GM12878 (cell line): Measurements from ENCODE around the gene MRPL22. TPM values are rescaled to one million over a fixed set of nuclear protein-coding genes. Genes with fewer than 3 reads are reported as not detected.

Experiments
- ASH2L ChIP-seq: fragments of 300-600, 200-600 bp; sonication (generic); IDR thresholded peaks from 2 replicates; pipeline ENCODE4 v1.6.1; 2017; ENCODE audit warnings: low read depth, mild to moderate bottlenecking, borderline replicate concordance
- CHD4 ChIP-seq: fragments of 200-600 bp; sonication (generic); IDR thresholded peaks from 2 replicates; pipeline ENCODE4 v1.6.1; 2016; ENCODE audit warnings: mild to moderate bottlenecking
- ESRRA ChIP-seq: IDR thresholded peaks from 2 replicates; pipeline ENCODE4 v1.6.1; 2012; ENCODE audit warnings: mild to moderate bottlenecking, low read length, improper control_type of control experiment
- IRF5 ChIP-seq: fragments of 450-650 bp; IDR thresholded peaks from 2 replicates; pipeline ENCODE4 v1.6.1; 2017; ENCODE audit warnings: borderline replicate concordance
- LARP7 ChIP-seq: fragments of 450-650 bp; IDR thresholded peaks from 2 replicates; pipeline ENCODE4 v1.6.1; 2017; ENCODE audit warnings: mild to moderate bottlenecking
- MYC ChIP-seq: IDR thresholded peaks from 2 replicates; pipeline ENCODE4 v1.6.1; 2011; ENCODE audit warnings: mild to moderate bottlenecking, low read length, moderate library complexity, inconsistent platforms; ENCODE audit not compliant: insufficient read depth, insufficient replicate concordance, insufficient read length, severe bottlenecking
- NFXL1 ChIP-seq: fragments of 450-650 bp; IDR thresholded peaks from 2 replicates; pipeline ENCODE4 v1.6.1; 2017; ENCODE audit warnings: antibody characterized with exemption, mild to moderate bottlenecking, borderline replicate concordance
- NFYB ChIP-seq: IDR thresholded peaks from 2 replicates; pipeline ENCODE4 v1.6.1; 2011; ENCODE audit warnings: low read depth, mild to moderate bottlenecking, low read length, improper control_type of control experiment, moderate library complexity; ENCODE audit not compliant: insufficient read depth
- NKRF ChIP-seq: fragments of 450-650 bp; conservative IDR thresholded peaks from 2 replicates; pipeline ENCODE4 v1.6.1; 2017; ENCODE audit warnings: mild to moderate bottlenecking, moderate library complexity
- NR2C1 ChIP-seq: fragments of 450-650 bp; IDR thresholded peaks from 2 replicates; pipeline ENCODE4 v1.6.1; 2017; ENCODE audit warnings: antibody characterized with exemption, mild to moderate bottlenecking, moderate library complexity
- RB1 ChIP-seq: fragments of 450-650 bp; formaldehyde crosslinking; IDR thresholded peaks from 2 replicates; pipeline ENCODE4 v1.6.1; 2017; ENCODE audit warnings: mild to moderate bottlenecking, borderline replicate concordance
- RBBP5 ChIP-seq: fragments of 200-600 bp; sonication (generic); conservative IDR thresholded peaks from 2 replicates; pipeline ENCODE4 v1.6.1; 2016
- RCOR1 ChIP-seq: conservative IDR thresholded peaks from 2 replicates; pipeline ENCODE4 v1.6.1; 2012; ENCODE audit warnings: low read depth, low read length, improper control_type of control experiment
- RELB ChIP-seq: fragments of 450-650 bp; IDR thresholded peaks from 2 replicates; pipeline ENCODE4 v1.6.1; 2017; ENCODE audit warnings: low read depth, mild to moderate bottlenecking, moderate library complexity
- SP1 ChIP-seq: IDR thresholded peaks from one replicate; pipeline ENCODE4 v1.6.1; 2011; ENCODE audit warnings: low read depth, low read length
- SPI1 ChIP-seq: IDR thresholded peaks from 2 replicates; pipeline ENCODE4 v1.6.1; 2011; ENCODE audit warnings: low read depth, mild to moderate bottlenecking, low read length, moderate library complexity, borderline replicate concordance; ENCODE audit not compliant: insufficient read depth
- SUZ12 ChIP-seq: fragments of 200-600 bp; sonication (generic); IDR thresholded peaks from one replicate; pipeline ENCODE4 v1.6.1; 2018; ENCODE audit warnings: antibody characterized with exemption, mild to moderate bottlenecking; ENCODE audit not compliant: unreplicated experiment
- TARDBP ChIP-seq: IDR thresholded peaks from 2 replicates; pipeline ENCODE4 v1.6.1; 2016; ENCODE audit warnings: borderline replicate concordance
- TBL1XR1 ChIP-seq: IDR thresholded peaks from 2 replicates; pipeline ENCODE4 v1.6.1; 2012; ENCODE audit warnings: low read depth, low read length, improper control_type of control experiment
- TCF12 ChIP-seq: IDR thresholded peaks from 2 replicates; pipeline ENCODE4 v1.6.1; 2011; ENCODE audit warnings: low read depth, mild to moderate bottlenecking, low read length
- TCF7 ChIP-seq: IDR thresholded peaks from 2 replicates; pipeline ENCODE4 v1.6.1; 2014; ENCODE audit warnings: antibody characterized with exemption, borderline replicate concordance
- polyA plus RNA-seq, 11 experiments: library from polyadenylated mRNA; depleted of rRNA in 4 of 11; unstranded in 6 of 11; stranded (reverse) in 5 of 11; fragments of >200 nt; fragmentation: Nextera tagmentation in 4 of 11; fragmentation: Illumina TruSeq in 1 of 11; extraction: Ambion mirVana in 4 of 11; extraction: Trizol in 1 of 11; gene quantifications; 1 replicate in 1 of 11; 2 replicates in 10 of 11; pipeline versions ENCODE4 v1.2.1 to v1.2.3, GENCODE V29; 2011 to 2016; ENCODE audit warnings: inconsistent platforms in 2 of 11, missing spikeins in 2 of 11, low read depth in 1 of 11
- total RNA-seq, 4 experiments: library from RNA; depleted of rRNA in 3 of 4; stranded (reverse); fragments of >200 nt in 3 of 4; fragmentation: Illumina TruSeq in 1 of 4; extraction: Trizol in 1 of 4; gene quantifications; 2 replicates each; pipeline versions ENCODE4 v1.2.1 to v1.2.3, GENCODE V29; 2013 to 2021
- TF ChIP-seq, protein P1 (sequence below): fragments of 450-650 bp; formaldehyde crosslinking; IDR thresholded peaks from 2 replicates; pipeline ENCODE4 v1.4.0; 2022; ENCODE audit warnings: mild to moderate bottlenecking, moderate library complexity

Gene MRPL22
- total and polyA plus RNA-seq, 10 of the 15 experiments (the other 5 are each of a cell fraction or from before 2014, with no cell fraction given): 29.7 to 318 (median 93.4) TPM

DNA sequence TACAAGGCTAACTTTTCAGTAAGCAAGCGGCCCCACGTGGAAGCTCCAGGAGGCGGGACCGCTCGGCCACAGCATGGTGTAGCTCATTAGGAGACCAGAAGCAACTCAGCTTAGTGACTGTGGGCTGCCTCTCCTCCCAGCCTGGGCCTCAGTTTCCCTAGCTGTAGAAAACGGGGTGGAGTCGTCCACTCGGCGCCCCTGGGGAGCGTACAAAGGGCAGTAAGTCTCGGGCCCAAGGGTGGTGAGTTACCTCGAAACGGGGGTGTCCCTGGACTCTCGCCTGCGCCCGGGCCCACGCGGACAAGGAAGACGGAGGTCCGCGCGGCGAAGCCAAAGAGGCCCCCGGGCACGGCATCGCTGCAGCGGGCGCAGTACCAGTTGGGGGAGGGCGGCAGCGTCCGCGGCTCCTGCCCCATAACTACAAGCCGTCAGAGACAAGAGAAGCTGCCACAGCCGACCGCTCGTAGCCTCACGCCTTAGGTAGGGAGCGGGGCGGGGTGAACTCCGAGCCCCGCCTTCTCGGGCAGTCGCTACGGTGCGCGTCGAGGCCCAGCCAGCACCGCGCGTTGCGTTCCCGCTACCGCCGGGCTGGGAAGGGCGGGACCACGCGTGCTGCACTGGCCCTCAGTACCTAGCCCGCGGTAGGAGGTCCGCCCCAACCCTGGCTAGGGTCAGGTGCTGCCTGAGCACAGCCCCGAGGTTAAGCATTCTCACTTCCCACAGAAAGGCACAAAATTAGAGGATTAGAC, 3.0 kb upstream of the MRPL22 start, which contains the start of gene GEMIN5 (continued):
- TF ChIP-seq RCOR1 (no peak), SP1 (peak; percentile 83), RELB (peak; percentile 56; the same call in 1 of the 2 replicates), LARP7 (peak; percentile 82), TCF12 (peak; percentile 30; the same call in 1 of the 2 replicates), TCF7 (no peak), NFXL1 (no peak), NKRF (peak; percentile 80), RBBP5 (no peak), SPI1 (no peak), ESRRA (no peak; the same call in 1 of the 2 replicates), TARDBP (no peak), RB1 (peak; percentile 92; the same call in 1 of the 2 replicates), CHD4 (no peak), SUZ12 (no peak), NR2C1 (no peak), TBL1XR1 (no peak; the same call in 1 of the 2 replicates), IRF5 (no peak), MYC (peak; percentile 72), ASH2L (no peak), NFYB (no peak)
- TF ChIP-seq, protein P1, sequence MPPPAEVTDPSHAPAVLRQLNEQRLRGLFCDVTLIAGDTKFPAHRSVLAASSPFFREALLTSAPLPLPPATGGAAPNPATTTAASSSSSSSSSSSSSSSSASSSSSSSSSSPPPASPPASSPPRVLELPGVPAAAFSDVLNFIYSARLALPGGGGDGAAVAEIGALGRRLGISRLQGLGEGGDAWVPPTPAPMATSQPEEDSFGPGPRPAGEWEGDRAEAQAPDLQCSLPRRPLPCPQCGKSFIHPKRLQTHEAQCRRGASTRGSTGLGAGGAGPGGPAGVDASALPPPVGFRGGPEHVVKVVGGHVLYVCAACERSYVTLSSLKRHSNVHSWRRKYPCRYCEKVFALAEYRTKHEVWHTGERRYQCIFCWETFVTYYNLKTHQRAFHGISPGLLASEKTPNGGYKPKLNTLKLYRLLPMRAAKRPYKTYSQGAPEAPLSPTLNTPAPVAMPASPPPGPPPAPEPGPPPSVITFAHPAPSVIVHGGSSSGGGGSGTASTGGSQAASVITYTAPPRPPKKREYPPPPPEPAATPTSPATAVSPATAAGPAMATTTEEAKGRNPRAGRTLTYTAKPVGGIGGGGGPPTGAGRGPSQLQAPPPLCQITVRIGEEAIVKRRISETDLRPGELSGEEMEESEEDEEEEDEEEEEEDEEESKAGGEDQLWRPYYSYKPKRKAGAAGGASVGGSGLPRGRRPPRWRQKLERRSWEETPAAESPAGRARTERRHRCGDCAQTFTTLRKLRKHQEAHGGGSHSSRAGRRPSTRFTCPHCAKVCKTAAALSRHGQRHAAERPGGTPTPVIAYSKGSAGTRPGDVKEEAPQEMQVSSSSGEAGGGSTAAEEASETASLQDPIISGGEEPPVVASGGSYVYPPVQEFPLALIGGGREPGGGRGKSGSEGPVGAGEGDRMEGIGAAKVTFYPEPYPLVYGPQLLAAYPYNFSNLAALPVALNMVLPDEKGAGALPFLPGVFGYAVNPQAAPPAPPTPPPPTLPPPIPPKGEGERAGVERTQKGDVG: no peak
